ENCODE results near the gene TGFB1.

- TF ChIP-seq POLR2A (IDR thresholded peaks at IDR 0.05) (peak; percentile 47), CTCF (IDR thresholded peaks at IDR 0.05) (no peak)
These were observed 43.5 kb downstream of the TGFB1 start, which contains the start of gene CCDC97 for GRCh38 chr19:41310033-41310831.
